Stimulated activated CD4-positive, alpha-beta T cell treated with anti-CD3 and anti-CD28 coated beads, TNF-alpha, amount 100 ng/mL, for 24 hours (primary cell): ENCODE data around the gene ZNF304.

Experiments
- DNase-seq, 3 experiments: peaks; one replicate each; pipeline ENCODE4 v3.0.0-alpha.2; 2020; ENCODE audit warnings: low read depth in 3 of 3

ZNF304 gene

GRCh38 chr19:57350877-57351805 lies at the start of gene ZNF304:
Gene ZNF304, plus strand, starts transcription at chr19:57351271. Its CDS starts 394 bp downstream, at chr19:57351665.
- DNase-seq = peak; percentile 67 to 79 (median 76)

GRCh38 chr19:57302020-57302465 lies 49.0 kb upstream of the ZNF304 start:
- DNase-seq = no peak

- no peak for DNase-seq
These were observed 48.2 kb upstream of the ZNF304 start for GRCh38 chr19:57302727-57303401.

GRCh38 chr19:57305056-57305455 lies 46.0 kb upstream of the ZNF304 start:
- DNase-seq = no peak

GRCh38 chr19:57308514-57308913 lies 42.6 kb upstream of the ZNF304 start:
- DNase-seq = no peak

- no peak for DNase-seq
These were observed 40.3 kb upstream of the ZNF304 start for GRCh38 chr19:57310792-57311191.

GRCh38 chr19:57314146-57314545 lies 36.9 kb upstream of the ZNF304 start:
- DNase-seq = no peak

GRCh38 chr19:57317503-57317902 lies 33.6 kb upstream of the ZNF304 start:
- no peak for DNase-seq

- no peak for DNase-seq
These were observed 31.2 kb upstream of the ZNF304 start for GRCh38 chr19:57319869-57320179.

GRCh38 chr19:57320180-57321084 lies 30.6 kb upstream of the ZNF304 start, which contains the start of gene ZNF543:
Gene ZNF543, plus strand, starts transcription at chr19:57320472. Its CDS starts 382 bp downstream, at chr19:57320854.
- peak; percentile 87 to 90 (median 88) for DNase-seq

- no peak for DNase-seq
These were observed 30.0 kb upstream of the ZNF304 start for GRCh38 chr19:57321116-57321515.

GRCh38 chr19:57321751-57322150 lies 29.3 kb upstream of the ZNF304 start:
- no peak for DNase-seq

GRCh38 chr19:57324992-57325391 lies 26.1 kb upstream of the ZNF304 start:
- DNase-seq = no peak

GRCh38 chr19:57327993-57328392 lies 23.1 kb upstream of the ZNF304 start:
- no peak for DNase-seq

- no peak for DNase-seq
These were observed 16.9 kb upstream of the ZNF304 start for GRCh38 chr19:57334191-57334590.

GRCh38 chr19:57338877-57339276 lies 12.2 kb upstream of the ZNF304 start:
- DNase-seq = no peak

GRCh38 chr19:57342582-57342981 lies 8.5 kb upstream of the ZNF304 start:
- no peak for DNase-seq

GRCh38 chr19:57348136-57348535 lies 2.9 kb upstream of the ZNF304 start:
- no peak for DNase-seq

GRCh38 chr19:57351867-57352266 lies 796 bp downstream of the ZNF304 start:
- no peak for DNase-seq

GRCh38 chr19:57355916-57356315 lies 4.8 kb downstream of the ZNF304 start:
- DNase-seq = no peak

GRCh38 chr19:57357406-57357805 lies 6.3 kb downstream of the ZNF304 start:
- no peak for DNase-seq

GRCh38 chr19:57359300-57359699 lies 8.2 kb downstream of the ZNF304 start:
- DNase-seq = no peak
